ENCODE measurements around the gene BMPER. TPM values are rescaled to one million over a fixed set of nuclear protein-coding genes. Genes with fewer than 3 reads are reported as not detected.

BMPER gene
- polyA plus RNA-seq, 1 of the 3 experiments (the other 2 are of a cell fraction), result 20.0 TPM

GRCh38 chr7:34061149-34061548, 155.8 kb downstream of the BMPER start:
- no peaks in the 10 kb centered on the region for H4K20me1 ChIP-seq (ENCODE audit: insufficient read depth)
- no peaks in the 10 kb centered on the region for H3K79me2 ChIP-seq (ENCODE audit: insufficient read depth)
- H3K4me1 ChIP-seq (ENCODE audit: control insufficient read depth in 1 of 2, insufficient read depth in 2 of 2, low read depth in 1 of 2, low read length in 1 of 2), result peaks cover 0 to 61% of the 10 kb centered on the region in 2 experiments; a peak in 2 of 4 replicates
- H3K27me3 ChIP-seq (ENCODE audit: insufficient read depth), result no peaks in the 10 kb centered on the region
- H3K4me2 ChIP-seq, result peak overlapping the region; percentile 18; the same call in 1 of the 2 replicates
- no peak overlapping the region for H3K4me3 ChIP-seq (ENCODE audit: low read depth in 2 of 2, low read length in 1 of 2)
- no peak for DNase-seq
- H3K36me3 ChIP-seq (replicated peaks in 1 of 2; ENCODE audit: control insufficient read depth in 1 of 2, insufficient read depth in 2 of 2, low read length in 1 of 2), result no peaks in the 10 kb centered on the region
- 7% methylated on average over 2 of the region's 2 CpGs for WGBS (ENCODE audit: low lambda C conversion rate)
- peaks cover 21% of the 10 kb centered on the region for H3F3A ChIP-seq (replicated peaks; ENCODE audit: insufficient read depth)
- peak overlapping the region; percentile 27; the same call in 1 of the 2 replicates for H3K9ac ChIP-seq
- no peak overlapping the region for H2AFZ ChIP-seq (ENCODE audit: low read depth)
- H3K27ac ChIP-seq (ENCODE audit: low read depth in 2 of 2, low read length in 1 of 2), result peak overlapping the region in 1 of 2 experiments; percentile 81; a peak in 2 of 4 replicates
- no peaks in the 10 kb centered on the region for H3K9me3 ChIP-seq
- ChIA-PET CTCF (interaction anchor here (1.8 kb wide), 1 partner anchor 26 kb away, joined by 5 read pairs; no protein-coding TSS in a partner anchor), POLR2A (no interaction called here)
- H3K9me2 ChIP-seq, result no peaks in the 10 kb centered on the region
- TF ChIP-seq JUND (IDR thresholded peaks at IDR 0.05) (peak; percentile 99), CHD2 (IDR thresholded peaks at IDR 0.05; ENCODE audit: low read length, partially characterized antibody) (no peak), RAD21 (IDR thresholded peaks at IDR 0.05; ENCODE audit: low read length) (no peak), EZH2phosphoT487 (IDR thresholded peaks at IDR 0.05; ENCODE audit: borderline replicate concordance, low read depth) (no peak), NFIC (IDR thresholded peaks at IDR 0.05; ENCODE audit: borderline replicate concordance) (peak; percentile 92), FOSL2 (IDR thresholded peaks at IDR 0.05; ENCODE audit: borderline replicate concordance, low read depth) (peak; percentile 95), SMC3 (IDR thresholded peaks at IDR 0.05; ENCODE audit: low read depth, low read length) (no peak), NRF1 (IDR thresholded peaks at IDR 0.05; ENCODE audit: low read depth, low read length) (no peak), GATA2 (CRISPR knock-in tag; IDR thresholded peaks at IDR 0.05) (no peak), MXI1 (IDR thresholded peaks at IDR 0.05; ENCODE audit: low read depth, low read length) (no peak), SIN3A (IDR thresholded peaks at IDR 0.05; ENCODE audit: borderline replicate concordance, low read depth, low read length) (no peak), ELF1 (IDR thresholded peaks at IDR 0.05) (peak; percentile 53; the same call in 1 of the 2 replicates), POLR2AphosphoS5 (IDR thresholded peaks at IDR 0.05; ENCODE audit: low read depth, low read length) (peak; percentile 83; the same call in 1 of the 2 replicates), MEF2A (IDR thresholded peaks at IDR 0.05; ENCODE audit: borderline replicate concordance, low read depth) (peak; percentile 90), RXRA (IDR thresholded peaks at IDR 0.05; ENCODE audit: borderline replicate concordance, low read depth) (peak; percentile 85), GABPA (IDR thresholded peaks at IDR 0.05; ENCODE audit: low read depth) (peak; percentile 44), MAX (IDR thresholded peaks at IDR 0.05; ENCODE audit: low read depth) (peak; percentile 73; the same call in 1 of the 2 replicates), USF2 (IDR thresholded peaks at IDR 0.05; ENCODE audit: borderline replicate concordance, low read depth, low read length) (no peak), IRF3 (IDR thresholded peaks at IDR 0.05; ENCODE audit: low read depth, low read length) (no peak), EP300 (IDR thresholded peaks at IDR 0.05; ENCODE audit: borderline replicate concordance in 1 of 2, low read depth in 1 of 2, low read length in 1 of 2) (peak; percentile 18 to 100; a peak in 2 of 4 replicates), TEAD4 (IDR thresholded peaks at IDR 0.05; ENCODE audit: borderline replicate concordance, insufficient read depth) (peak; percentile 99), YY1 (IDR thresholded peaks at IDR 0.05; ENCODE audit: low read depth) (peak; percentile 66; the same call in 1 of the 2 replicates), TAF1 (IDR thresholded peaks at IDR 0.05; ENCODE audit: borderline replicate concordance, low read depth, low read length) (peak; percentile 29; the same call in 1 of the 2 replicates), FOXJ3 (CRISPR knock-in tag; IDR thresholded peaks at IDR 0.05) (no peak)
- TF ChIP-seq, protein P1, sequence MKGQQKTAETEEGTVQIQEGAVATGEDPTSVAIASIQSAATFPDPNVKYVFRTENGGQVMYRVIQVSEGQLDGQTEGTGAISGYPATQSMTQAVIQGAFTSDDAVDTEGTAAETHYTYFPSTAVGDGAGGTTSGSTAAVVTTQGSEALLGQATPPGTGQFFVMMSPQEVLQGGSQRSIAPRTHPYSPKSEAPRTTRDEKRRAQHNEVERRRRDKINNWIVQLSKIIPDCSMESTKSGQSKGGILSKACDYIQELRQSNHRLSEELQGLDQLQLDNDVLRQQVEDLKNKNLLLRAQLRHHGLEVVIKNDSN (IDR thresholded peaks at IDR 0.05; ENCODE audit: borderline replicate concordance, low read depth), result 0 out of 2 replicates have a peak, but pooled peaks have one; percentile 12
- TF ChIP-seq, protein P2, sequence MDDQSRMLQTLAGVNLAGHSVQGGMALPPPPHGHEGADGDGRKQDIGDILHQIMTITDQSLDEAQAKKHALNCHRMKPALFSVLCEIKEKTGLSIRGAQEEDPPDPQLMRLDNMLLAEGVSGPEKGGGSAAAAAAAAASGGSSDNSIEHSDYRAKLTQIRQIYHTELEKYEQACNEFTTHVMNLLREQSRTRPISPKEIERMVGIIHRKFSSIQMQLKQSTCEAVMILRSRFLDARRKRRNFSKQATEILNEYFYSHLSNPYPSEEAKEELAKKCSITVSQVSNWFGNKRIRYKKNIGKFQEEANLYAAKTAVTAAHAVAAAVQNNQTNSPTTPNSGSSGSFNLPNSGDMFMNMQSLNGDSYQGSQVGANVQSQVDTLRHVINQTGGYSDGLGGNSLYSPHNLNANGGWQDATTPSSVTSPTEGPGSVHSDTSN (IDR thresholded peaks at IDR 0.05), result peak; percentile 94
- TF ChIP-seq, protein P3, sequence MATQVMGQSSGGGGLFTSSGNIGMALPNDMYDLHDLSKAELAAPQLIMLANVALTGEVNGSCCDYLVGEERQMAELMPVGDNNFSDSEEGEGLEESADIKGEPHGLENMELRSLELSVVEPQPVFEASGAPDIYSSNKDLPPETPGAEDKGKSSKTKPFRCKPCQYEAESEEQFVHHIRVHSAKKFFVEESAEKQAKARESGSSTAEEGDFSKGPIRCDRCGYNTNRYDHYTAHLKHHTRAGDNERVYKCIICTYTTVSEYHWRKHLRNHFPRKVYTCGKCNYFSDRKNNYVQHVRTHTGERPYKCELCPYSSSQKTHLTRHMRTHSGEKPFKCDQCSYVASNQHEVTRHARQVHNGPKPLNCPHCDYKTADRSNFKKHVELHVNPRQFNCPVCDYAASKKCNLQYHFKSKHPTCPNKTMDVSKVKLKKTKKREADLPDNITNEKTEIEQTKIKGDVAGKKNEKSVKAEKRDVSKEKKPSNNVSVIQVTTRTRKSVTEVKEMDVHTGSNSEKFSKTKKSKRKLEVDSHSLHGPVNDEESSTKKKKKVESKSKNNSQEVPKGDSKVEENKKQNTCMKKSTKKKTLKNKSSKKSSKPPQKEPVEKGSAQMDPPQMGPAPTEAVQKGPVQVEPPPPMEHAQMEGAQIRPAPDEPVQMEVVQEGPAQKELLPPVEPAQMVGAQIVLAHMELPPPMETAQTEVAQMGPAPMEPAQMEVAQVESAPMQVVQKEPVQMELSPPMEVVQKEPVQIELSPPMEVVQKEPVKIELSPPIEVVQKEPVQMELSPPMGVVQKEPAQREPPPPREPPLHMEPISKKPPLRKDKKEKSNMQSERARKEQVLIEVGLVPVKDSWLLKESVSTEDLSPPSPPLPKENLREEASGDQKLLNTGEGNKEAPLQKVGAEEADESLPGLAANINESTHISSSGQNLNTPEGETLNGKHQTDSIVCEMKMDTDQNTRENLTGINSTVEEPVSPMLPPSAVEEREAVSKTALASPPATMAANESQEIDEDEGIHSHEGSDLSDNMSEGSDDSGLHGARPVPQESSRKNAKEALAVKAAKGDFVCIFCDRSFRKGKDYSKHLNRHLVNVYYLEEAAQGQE (IDR thresholded peaks at IDR 0.05; ENCODE audit: low read depth, low read length), result no peak
